DOHH2 (cell line): Measurements from ENCODE around the gene GSG1L2.

Source experiments
- H3F3A ChIP-seq: fragments of 200-600 bp; sonication (generic), shearing (Covaris generic); 2 replicates; pipeline ENCODE4 v1.6.0; 2016; ENCODE audit warnings: antibody characterized with exemption, mild to moderate bottlenecking; ENCODE audit not compliant: control insufficient read depth, insufficient read depth
- H3K27ac ChIP-seq: fragments of 200-600 bp; sonication (generic); 2 replicates; pipeline ENCODE4 v1.5.1; 2014; ENCODE audit warnings: low read depth, mild to moderate bottlenecking, low read length, moderate library complexity
- H3K27me3 ChIP-seq: fragments of 200-600 bp; sonication (generic); 2 replicates; pipeline ENCODE4 v1.6.1; 2014; ENCODE audit warnings: mild to moderate bottlenecking, low read length, mixed read lengths; ENCODE audit not compliant: control insufficient read depth
- H3K36me3 ChIP-seq: fragments of 200-600 bp; sonication (generic); 2 replicates; pipeline ENCODE4 v1.6.1; 2014; ENCODE audit warnings: mild to moderate bottlenecking, low read length, moderate library complexity, mixed read lengths; ENCODE audit not compliant: control insufficient read depth
- H3K4me1 ChIP-seq: fragments of 200-600 bp; sonication (generic); 2 replicates; pipeline ENCODE4 v1.6.1; 2014; ENCODE audit warnings: mild to moderate bottlenecking, low read length, mixed read lengths; ENCODE audit not compliant: control insufficient read depth
- H3K4me2 ChIP-seq: fragments of 200-600 bp; sonication (generic); 2 replicates; pipeline ENCODE4 v1.6.0; 2014; ENCODE audit warnings: mild to moderate bottlenecking, low read length, moderate library complexity
- H3K4me3 ChIP-seq: fragments of 200-600 bp; sonication (generic); 2 replicates; pipeline ENCODE4 v1.5.1; 2014; ENCODE audit warnings: mild to moderate bottlenecking, low read length, mixed read lengths
- H3K79me2 ChIP-seq: fragments of 200-600 bp; sonication (generic); 2 replicates; pipeline ENCODE4 v1.6.1; 2014; ENCODE audit warnings: mild to moderate bottlenecking, low read length, mixed read lengths; ENCODE audit not compliant: control insufficient read depth
- H3K9me2 ChIP-seq: fragments of 200-600 bp; sonication (generic); replicated peaks from 2 replicates; pipeline ENCODE4 v1.6.1; 2014; ENCODE audit warnings: mild to moderate bottlenecking, low read length, mixed read lengths; ENCODE audit not compliant: control insufficient read depth
- H3K9me3 ChIP-seq: fragments of 200-600 bp; sonication (generic); 2 replicates; pipeline ENCODE4 v1.6.1; 2014; ENCODE audit warnings: antibody characterized with exemption, low read length, mixed read lengths; ENCODE audit not compliant: control insufficient read depth, insufficient read depth
- H4K20me1 ChIP-seq: fragments of 200-600 bp; sonication (generic); 2 replicates; pipeline ENCODE4 v1.6.0; 2014; ENCODE audit warnings: low read depth, mild to moderate bottlenecking, antibody characterized with exemption, low read length, moderate library complexity; ENCODE audit not compliant: control insufficient read depth, insufficient read depth
- CTCF ChIP-seq: fragments of 200-600 bp; sonication (generic); IDR thresholded peaks from one replicate; pipeline ENCODE4 v1.5.1; 2014; ENCODE audit warnings: antibody characterized with exemption, mild to moderate bottlenecking, low read depth, low read length; ENCODE audit not compliant: poor library complexity, severe bottlenecking
- EZH2phosphoT487 ChIP-seq: fragments of 200-600 bp; sonication (generic); IDR thresholded peaks from 2 replicates; pipeline ENCODE4 v1.6.1; 2017; ENCODE audit warnings: borderline replicate concordance, mild to moderate bottlenecking, antibody characterized with exemption, low read length, moderate library complexity, mixed read lengths

Gene GSG1L2

GRCh38 chr17:9816472-9816871 is 5.4 kb downstream of the GSG1L2 start:
- Histone ChIP-seq H3K27ac (no peak overlapping the region), H3K4me1 (no peaks in the 10 kb centered on the region), H3F3A (no peaks in the 10 kb centered on the region), H3K79me2 (no peaks in the 10 kb centered on the region), H3K9me2 (no peaks in the 10 kb centered on the region), H3K9me3 (no peaks in the 10 kb centered on the region), H3K4me2 (no peak overlapping the region), H3K36me3 (no peaks in the 10 kb centered on the region), H4K20me1 (no peaks in the 10 kb centered on the region), H3K27me3 (no peaks in the 10 kb centered on the region), H3K4me3 (no peak overlapping the region)
- TF ChIP-seq EZH2phosphoT487 (no peak), CTCF (no peak)

GRCh38 chr17:9814337-9814945 is 7.4 kb downstream of the GSG1L2 start:
- Histone ChIP-seq H3K27me3 (no peaks in the 10 kb centered on the region), H3K4me3 (no peak overlapping the region), H3K36me3 (no peaks in the 10 kb centered on the region), H3K27ac (no peak overlapping the region), H3K79me2 (no peaks in the 10 kb centered on the region), H3K9me3 (no peaks in the 10 kb centered on the region), H4K20me1 (no peaks in the 10 kb centered on the region), H3K4me2 (no peak overlapping the region), H3K4me1 (no peaks in the 10 kb centered on the region), H3K9me2 (no peaks in the 10 kb centered on the region), H3F3A (no peaks in the 10 kb centered on the region)
- TF ChIP-seq EZH2phosphoT487 (no peak), CTCF (no peak)

GRCh38 chr17:9813166-9813565 is 8.7 kb downstream of the GSG1L2 start:
- Histone ChIP-seq H3K27me3 (no peaks in the 10 kb centered on the region), H3K4me3 (no peak overlapping the region), H3K4me2 (no peak overlapping the region), H3F3A (no peaks in the 10 kb centered on the region), H3K4me1 (no peaks in the 10 kb centered on the region), H3K36me3 (no peaks in the 10 kb centered on the region), H3K9me2 (no peaks in the 10 kb centered on the region), H3K79me2 (no peaks in the 10 kb centered on the region), H3K9me3 (no peaks in the 10 kb centered on the region), H4K20me1 (no peaks in the 10 kb centered on the region), H3K27ac (no peak overlapping the region)
- TF ChIP-seq EZH2phosphoT487 (no peak), CTCF (no peak)
